Measurements from ENCODE around the gene NEUROD2.
"Not testable (repeated sequence)": the region's sequence is repeated elsewhere in the genome, so short reads cannot be mapped to it uniquely, and the experiment has no call there.

Gene NEUROD2

DNA sequence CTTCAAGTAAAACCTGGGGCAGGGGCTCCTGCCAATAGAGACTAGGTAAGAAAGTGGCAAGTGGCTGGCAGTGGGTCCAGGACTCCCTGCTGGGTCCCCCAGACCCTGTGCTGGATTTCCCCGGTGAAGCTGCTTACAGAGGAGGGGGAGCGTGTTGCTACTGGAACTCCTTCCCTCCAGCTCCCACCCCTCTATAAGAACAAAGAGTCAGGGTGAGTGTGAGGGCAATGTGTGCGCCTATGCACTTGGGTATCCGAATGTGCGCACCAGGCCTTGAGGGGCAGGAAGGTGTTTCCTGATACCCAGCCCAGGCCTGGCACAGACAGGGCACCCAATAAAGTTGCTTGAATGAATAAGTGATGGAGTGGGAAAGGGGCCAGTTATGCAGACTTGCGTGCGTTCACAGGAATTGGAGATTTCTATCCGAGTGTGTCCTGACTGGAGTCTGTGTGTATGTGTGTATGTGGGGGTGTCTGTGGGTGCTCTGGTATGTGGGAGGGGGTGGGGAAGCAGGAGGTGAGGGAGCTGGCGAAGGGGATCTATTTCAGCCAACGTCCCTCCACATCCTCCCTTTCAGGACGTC is 11.7 kb downstream of the NEUROD2 start:
- no peak for TF ChIP-seq ZFX (IDR thresholded peaks at IDR 0.05)
- TF ChIP-seq, protein P1, sequence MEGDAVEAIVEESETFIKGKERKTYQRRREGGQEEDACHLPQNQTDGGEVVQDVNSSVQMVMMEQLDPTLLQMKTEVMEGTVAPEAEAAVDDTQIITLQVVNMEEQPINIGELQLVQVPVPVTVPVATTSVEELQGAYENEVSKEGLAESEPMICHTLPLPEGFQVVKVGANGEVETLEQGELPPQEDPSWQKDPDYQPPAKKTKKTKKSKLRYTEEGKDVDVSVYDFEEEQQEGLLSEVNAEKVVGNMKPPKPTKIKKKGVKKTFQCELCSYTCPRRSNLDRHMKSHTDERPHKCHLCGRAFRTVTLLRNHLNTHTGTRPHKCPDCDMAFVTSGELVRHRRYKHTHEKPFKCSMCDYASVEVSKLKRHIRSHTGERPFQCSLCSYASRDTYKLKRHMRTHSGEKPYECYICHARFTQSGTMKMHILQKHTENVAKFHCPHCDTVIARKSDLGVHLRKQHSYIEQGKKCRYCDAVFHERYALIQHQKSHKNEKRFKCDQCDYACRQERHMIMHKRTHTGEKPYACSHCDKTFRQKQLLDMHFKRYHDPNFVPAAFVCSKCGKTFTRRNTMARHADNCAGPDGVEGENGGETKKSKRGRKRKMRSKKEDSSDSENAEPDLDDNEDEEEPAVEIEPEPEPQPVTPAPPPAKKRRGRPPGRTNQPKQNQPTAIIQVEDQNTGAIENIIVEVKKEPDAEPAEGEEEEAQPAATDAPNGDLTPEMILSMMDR (conservative IDR thresholded peaks at IDR 0.05), result no peak
- H3K27ac ChIP-seq, result no peak overlapping the region

DNA sequence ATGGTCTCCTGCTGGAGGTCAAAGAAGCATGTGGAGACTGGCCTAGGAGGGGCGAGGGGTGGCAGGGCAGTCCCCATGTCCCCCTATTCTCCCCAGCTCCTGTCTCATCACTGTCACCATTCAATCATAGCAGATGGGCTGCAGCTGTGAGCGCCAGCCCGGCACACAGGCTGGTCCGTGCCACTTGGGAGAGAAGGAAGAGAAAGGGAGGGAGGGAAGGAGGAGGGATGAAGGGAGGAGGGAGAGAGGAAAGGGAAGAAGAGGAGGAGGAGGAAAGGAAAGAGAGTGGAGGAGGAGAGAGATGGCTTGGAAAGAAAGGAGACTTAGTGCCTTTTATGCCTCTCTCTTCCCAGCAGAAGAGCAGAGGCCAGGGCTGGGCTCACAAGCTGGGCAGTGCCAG is 12.4 kb downstream of the NEUROD2 start:
- TF ChIP-seq, protein P1 (conservative IDR thresholded peaks at IDR 0.05), result no peak
- TF ChIP-seq ZFX (IDR thresholded peaks at IDR 0.05), result no peak

DNA sequence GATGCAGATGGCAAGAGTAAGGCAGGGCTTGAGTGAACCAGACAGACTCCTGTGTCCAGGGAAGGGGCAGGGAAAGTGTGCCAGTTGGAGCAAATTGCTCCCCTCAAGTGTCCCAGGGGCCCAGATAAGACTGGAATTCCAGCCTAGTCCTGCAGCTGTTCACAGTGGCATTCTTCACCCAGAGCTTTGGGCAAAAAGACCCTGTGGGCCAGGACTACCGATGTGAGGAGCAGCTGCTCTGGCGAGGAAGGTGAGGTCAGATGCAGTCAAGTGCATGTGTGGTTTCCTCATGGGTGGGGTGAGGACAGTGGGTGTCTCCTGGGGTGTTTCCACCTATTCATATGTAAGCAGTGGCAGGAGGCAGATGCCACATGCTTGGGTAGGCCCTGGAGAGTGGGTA is 14.3 kb downstream of the NEUROD2 start:
- H3K27ac ChIP-seq, result no peak overlapping the region
- TF ChIP-seq ZFX (IDR thresholded peaks at IDR 0.05), result no peak
- TF ChIP-seq, protein P1 (conservative IDR thresholded peaks at IDR 0.05), result no peak

More for the DNA sequence above, 12.4 kb downstream of the NEUROD2 start:
- H3K27ac ChIP-seq, result no peak overlapping the region

DNA sequence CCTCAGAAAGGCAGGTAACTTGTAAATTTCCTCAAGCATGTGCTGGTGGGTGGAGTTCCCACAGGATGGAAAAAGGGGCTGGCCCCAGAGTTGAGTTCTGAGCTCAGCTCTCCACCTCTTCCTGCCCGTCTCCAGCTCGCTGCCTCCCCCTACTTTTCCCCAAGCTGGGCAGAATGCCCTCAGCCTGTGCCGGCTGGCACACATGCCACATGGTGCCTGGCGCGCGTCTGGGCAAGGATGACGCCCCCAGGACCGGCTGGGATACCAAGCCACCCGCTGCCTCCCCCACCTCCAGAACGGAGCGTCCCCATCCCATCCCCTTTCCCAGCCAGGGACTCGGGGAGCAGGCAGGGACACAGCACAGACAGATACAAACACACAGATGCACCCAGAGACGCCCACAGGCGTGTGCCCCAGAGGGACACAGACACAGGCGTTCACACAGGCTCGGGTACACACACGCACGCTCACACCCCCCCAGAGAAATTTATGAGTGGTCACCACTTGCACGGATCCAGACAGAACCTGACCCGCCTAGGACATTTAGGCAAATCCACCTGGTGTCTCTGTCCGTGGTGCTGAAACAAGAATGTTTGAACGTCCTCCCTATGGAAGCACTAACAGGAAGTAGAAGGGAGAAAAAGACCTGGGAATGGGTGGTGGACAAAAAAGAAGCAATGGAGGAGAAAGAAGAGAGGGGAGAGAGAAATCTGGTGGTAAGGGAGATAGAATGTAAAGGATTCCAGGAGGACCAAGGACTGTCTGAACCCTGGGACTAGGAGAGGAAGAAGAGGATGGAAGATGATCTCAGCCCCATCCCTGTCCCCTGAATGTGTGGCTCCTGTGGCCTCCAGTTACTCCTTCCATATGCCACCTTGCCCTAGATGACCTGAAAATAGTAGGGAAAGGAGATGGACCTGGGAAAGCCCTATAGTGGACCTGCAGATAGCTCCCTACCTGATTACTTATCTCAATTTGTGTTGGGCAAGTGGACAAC is 15.5 kb downstream of the NEUROD2 start:
- no peak overlapping the region for H3K27ac ChIP-seq
- no peak for TF ChIP-seq ZFX (IDR thresholded peaks at IDR 0.05)
- TF ChIP-seq, protein P1 (conservative IDR thresholded peaks at IDR 0.05), result no peak

DNA sequence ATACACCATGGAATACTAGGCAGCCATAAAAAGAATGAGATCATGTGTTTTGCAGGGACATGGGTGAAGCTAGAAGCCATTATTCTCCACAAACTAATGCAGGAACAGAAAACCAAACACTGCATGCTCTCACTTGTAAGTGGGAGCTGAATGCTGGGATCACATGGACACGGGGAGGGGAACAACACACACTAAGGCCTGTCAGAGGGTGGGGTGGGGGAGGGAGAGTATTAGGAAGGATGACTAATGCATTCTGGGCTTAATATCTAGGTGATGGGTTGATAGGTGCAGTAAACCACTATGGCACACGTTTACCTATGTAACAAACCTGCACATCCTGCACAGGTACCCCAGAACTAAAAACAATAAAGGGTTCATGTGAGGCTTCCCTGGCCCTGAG is 17.5 kb downstream of the NEUROD2 start:
- H3K27ac ChIP-seq, result not testable (repeated sequence)

DNA sequence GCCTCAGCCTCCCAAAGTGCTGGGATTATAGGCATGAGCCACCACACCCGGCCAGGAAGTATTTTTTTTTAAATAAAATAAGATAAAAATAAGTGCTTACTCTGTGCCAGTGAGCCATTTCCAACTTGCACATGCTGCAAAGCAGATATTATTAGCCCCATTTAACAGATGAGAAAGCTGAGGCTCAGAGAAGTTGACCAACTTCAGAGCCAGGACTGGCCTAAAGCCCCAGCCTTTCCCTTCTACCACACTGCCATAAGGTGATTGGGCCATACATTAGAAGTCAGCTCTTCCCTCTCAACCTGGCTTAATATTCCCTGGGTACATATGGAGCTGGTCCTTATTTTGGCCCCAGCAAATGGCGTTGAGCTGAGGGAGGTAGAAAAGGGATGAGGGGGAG is 25.1 kb downstream of the NEUROD2 start:
- H3K27ac ChIP-seq, result no peak overlapping the region
- TF ChIP-seq ZFX (IDR thresholded peaks at IDR 0.05), result no peak
- TF ChIP-seq, protein P1 (conservative IDR thresholded peaks at IDR 0.05), result no peak

DNA sequence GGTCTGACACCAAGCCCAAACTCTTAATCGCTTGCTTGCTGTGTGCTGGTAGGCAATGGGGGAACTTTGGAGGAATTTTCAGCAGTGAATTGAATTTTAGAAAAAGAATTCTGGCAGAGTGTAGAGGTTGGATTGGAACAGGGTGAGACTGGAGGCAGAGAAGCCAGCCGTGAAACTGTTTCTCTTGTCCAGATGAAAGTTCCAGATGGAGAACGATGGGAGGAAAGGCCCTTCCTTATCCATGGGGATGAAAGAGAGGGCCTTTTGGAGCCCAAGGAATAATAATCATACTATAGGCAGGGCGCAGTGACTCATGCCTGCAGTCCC is 26.0 kb downstream of the NEUROD2 start:
- TF ChIP-seq, protein P1 (conservative IDR thresholded peaks at IDR 0.05), result no peak
- TF ChIP-seq ZFX (IDR thresholded peaks at IDR 0.05), result no peak

More for the DNA sequence above, 26.0 kb downstream of the NEUROD2 start:
- H3K27ac ChIP-seq, result no peak overlapping the region
